ENCODE data around the gene FAM184B. TPM values are rescaled to one million over a fixed set of nuclear protein-coding genes. Genes with fewer than 3 reads are reported as not detected.
"Not testable (repeated sequence)": the region's sequence is repeated elsewhere in the genome, so short reads cannot be mapped to it uniquely, and the experiment has no call there.

The FAM184B gene
- total and polyA plus RNA-seq, 4 donors = 2.3 to 12.3 (median 9.3) TPM

DNA sequence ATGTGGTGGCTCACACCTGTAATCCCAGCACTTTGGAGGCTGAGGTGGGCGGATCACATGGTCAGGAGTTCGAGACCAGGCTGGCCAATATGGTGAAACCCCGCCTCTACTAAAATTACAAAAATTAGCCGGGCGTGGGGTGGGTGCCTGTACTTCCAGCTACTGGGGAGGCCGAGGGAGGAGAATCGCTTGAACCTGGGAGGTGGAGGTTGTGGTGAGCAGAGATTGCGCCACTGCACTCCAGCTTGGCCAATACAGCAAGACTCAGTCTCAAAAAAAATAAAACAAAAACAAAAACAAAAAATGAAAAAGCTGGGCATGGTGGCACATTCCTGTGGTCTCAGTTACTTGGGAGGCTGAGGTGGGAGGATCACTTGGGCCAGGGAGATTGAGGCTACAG is 70.2 kb downstream of the FAM184B start:
- H3K9me3 ChIP-seq (ENCODE audit: control insufficient read depth, insufficient read depth, low read length); H3K27ac ChIP-seq (ENCODE audit: low read depth, low read length); H3K27me3 ChIP-seq (ENCODE audit: control insufficient read depth, insufficient read depth, low read length); H3K4me3 ChIP-seq (ENCODE audit: low read depth, low read length); DNase-seq (ENCODE audit: low read depth in 4 of 6, low spot score in 6 of 6): not testable (repeated sequence)
- Histone ChIP-seq H3K36me3 (ENCODE audit: control insufficient read depth, insufficient read depth, low read length) (peaks cover 10% of the 10 kb centered on the region), H3K4me1 (ENCODE audit: control insufficient read depth, insufficient read depth, low read length) (peaks cover 11% of the 10 kb centered on the region)
- 67% methylated on average over 1 of the region's 8 CpGs for WGBS (ENCODE audit: insufficient coverage)

DNA sequence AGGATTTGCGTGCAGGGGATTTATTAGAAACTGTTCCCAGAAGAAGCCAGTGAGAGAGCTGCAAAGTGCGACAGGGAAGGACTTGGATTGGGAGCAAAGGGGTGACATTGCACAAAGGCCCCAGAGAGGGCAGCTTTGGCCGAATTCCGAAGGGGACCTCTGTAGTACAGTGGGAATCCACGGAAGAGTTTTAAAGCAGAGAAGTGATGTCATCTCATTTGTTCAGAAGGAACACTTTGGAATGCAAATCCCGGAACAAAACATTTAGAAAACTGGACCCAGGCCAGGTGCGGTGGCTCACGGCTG is 71.7 kb downstream of the FAM184B start:
- Histone ChIP-seq H3K4me3 (ENCODE audit: low read depth, low read length) (no peak overlapping the region), H3K36me3 (ENCODE audit: control insufficient read depth, insufficient read depth, low read length) (peaks cover 10% of the 10 kb centered on the region), H3K27me3 (ENCODE audit: control insufficient read depth, insufficient read depth, low read length) (no peaks in the 10 kb centered on the region), H3K9me3 (ENCODE audit: control insufficient read depth, insufficient read depth, low read length) (no peaks in the 10 kb centered on the region), H3K4me1 (ENCODE audit: control insufficient read depth, insufficient read depth, low read length) (peaks cover 11% of the 10 kb centered on the region), H3K27ac (ENCODE audit: low read depth, low read length) (no peak overlapping the region)
- DNase-seq (ENCODE audit: low read depth in 4 of 6, low spot score in 6 of 6) = peak in 1 of 6 donors; percentile 8
- 62% methylated on average over 8 of the region's 8 CpGs for WGBS (ENCODE audit: insufficient coverage)

DNA sequence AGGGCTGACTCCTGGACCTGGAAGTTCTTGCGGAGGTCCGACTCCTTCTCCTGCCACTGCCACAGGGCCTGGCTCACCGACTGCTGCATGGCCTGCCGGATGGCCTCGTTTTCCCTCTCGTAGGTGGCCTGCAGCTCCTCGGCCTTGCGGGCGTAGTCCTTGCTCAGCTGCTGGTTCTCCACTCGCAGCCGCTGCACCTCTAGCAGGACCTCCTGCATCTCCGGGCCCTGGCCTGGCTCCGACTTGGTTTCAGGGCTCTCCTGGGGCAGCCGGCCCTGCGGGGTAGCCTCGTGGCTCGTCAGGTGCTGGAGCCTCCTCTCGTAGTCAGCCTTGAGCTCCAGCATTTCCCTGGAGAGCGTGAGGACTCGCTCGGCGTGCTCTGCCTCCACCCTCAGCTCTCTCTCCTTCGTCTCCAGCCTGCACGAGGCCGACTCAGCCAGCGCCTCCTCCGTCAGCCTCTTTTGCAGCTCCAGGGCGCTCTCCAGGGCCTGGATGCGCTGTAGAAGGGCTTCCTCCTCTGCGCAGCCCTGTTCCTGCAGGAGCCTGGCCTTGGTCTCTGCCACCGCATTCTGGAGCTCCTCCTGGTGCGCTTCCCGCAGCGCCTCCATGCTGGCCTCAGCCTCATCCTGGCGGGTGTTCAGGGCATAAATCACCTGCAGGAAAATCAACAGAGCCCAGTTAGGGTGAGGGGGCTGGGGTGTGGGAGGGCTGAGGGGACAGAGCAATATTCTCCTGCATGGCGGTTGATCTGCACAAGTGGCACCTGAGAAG is 72.2 kb downstream of the FAM184B start:
- H3K4me3 ChIP-seq (ENCODE audit: low read depth, low read length) = no peak overlapping the region
- peaks cover 11% of the 10 kb centered on the region for H3K4me1 ChIP-seq (ENCODE audit: control insufficient read depth, insufficient read depth, low read length)
- H3K9me3 ChIP-seq (ENCODE audit: control insufficient read depth, insufficient read depth, low read length) = no peaks in the 10 kb centered on the region
- H3K27me3 ChIP-seq (ENCODE audit: control insufficient read depth, insufficient read depth, low read length) = no peaks in the 10 kb centered on the region
- no peak for DNase-seq (ENCODE audit: low read depth in 4 of 6, low spot score in 6 of 6)
- 82% methylated on average over 36 of the region's 36 CpGs for WGBS (ENCODE audit: insufficient coverage)
- H3K27ac ChIP-seq (ENCODE audit: low read depth, low read length) = no peak overlapping the region
- H3K36me3 ChIP-seq (ENCODE audit: control insufficient read depth, insufficient read depth, low read length) = peaks cover 10% of the 10 kb centered on the region

DNA sequence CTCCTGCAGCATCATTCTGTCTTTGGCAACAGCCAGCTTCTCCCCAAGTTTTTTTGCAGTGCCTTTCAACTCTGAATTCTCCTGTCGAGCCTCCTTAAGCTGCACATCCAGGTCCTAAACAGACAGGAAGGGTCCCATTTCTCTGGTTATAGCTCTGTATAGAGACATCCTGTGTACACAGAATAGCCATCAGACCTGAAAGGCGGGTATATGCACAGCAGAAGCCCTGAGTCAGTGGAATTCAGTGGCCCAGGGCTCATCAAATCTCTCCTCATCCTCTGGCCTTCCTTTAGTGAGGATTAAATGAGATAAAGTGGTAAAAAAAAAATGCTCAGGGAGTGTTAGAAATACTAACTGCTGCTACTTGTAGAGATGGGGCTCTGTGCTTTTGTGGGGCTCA is 73.8 kb downstream of the FAM184B start:
- Histone ChIP-seq H3K9me3 (ENCODE audit: control insufficient read depth, insufficient read depth, low read length) (no peaks in the 10 kb centered on the region), H3K27ac (ENCODE audit: low read depth, low read length) (no peak overlapping the region), H3K27me3 (ENCODE audit: control insufficient read depth, insufficient read depth, low read length) (no peaks in the 10 kb centered on the region), H3K36me3 (ENCODE audit: control insufficient read depth, insufficient read depth, low read length) (peaks cover 10% of the 10 kb centered on the region), H3K4me3 (ENCODE audit: low read depth, low read length) (no peak overlapping the region), H3K4me1 (ENCODE audit: control insufficient read depth, insufficient read depth, low read length) (peaks cover 11% of the 10 kb centered on the region)
- no CpG with 5 or more reads among the region's 2 CpGs for WGBS (ENCODE audit: insufficient coverage)
- DNase-seq (ENCODE audit: low read depth in 4 of 6, low spot score in 6 of 6) = no peak

DNA sequence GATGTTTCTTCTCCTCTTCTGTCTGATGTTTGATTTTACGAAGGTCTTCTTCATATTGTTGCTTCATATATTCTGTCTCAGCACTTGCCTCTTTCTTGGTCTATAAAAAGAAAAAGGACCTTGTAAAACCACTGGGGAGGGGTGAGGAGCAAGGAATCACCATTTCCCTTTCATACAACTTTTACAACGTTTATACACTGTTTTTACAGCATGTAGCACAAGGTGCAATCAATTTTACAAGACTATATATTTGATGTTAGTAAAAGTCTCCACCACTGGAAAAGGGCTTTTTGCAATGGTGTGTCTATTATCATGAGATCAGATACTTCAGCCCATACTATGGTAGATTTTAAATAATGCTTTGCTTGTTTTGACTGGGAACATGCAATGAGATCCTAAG is 76.3 kb downstream of the FAM184B start:
- Histone ChIP-seq H3K4me1 (ENCODE audit: control insufficient read depth, insufficient read depth, low read length) (peaks cover 11% of the 10 kb centered on the region), H3K36me3 (ENCODE audit: control insufficient read depth, insufficient read depth, low read length) (peaks cover 10% of the 10 kb centered on the region), H3K4me3 (ENCODE audit: low read depth, low read length) (no peak overlapping the region), H3K27me3 (ENCODE audit: control insufficient read depth, insufficient read depth, low read length) (no peaks in the 10 kb centered on the region), H3K9me3 (ENCODE audit: control insufficient read depth, insufficient read depth, low read length) (no peaks in the 10 kb centered on the region), H3K27ac (ENCODE audit: low read depth, low read length) (no peak overlapping the region)
- DNase-seq (ENCODE audit: low read depth in 4 of 6, low spot score in 6 of 6) = no peak
- WGBS (ENCODE audit: insufficient coverage) = no CpG with 5 or more reads among the region's 2 CpGs

DNA sequence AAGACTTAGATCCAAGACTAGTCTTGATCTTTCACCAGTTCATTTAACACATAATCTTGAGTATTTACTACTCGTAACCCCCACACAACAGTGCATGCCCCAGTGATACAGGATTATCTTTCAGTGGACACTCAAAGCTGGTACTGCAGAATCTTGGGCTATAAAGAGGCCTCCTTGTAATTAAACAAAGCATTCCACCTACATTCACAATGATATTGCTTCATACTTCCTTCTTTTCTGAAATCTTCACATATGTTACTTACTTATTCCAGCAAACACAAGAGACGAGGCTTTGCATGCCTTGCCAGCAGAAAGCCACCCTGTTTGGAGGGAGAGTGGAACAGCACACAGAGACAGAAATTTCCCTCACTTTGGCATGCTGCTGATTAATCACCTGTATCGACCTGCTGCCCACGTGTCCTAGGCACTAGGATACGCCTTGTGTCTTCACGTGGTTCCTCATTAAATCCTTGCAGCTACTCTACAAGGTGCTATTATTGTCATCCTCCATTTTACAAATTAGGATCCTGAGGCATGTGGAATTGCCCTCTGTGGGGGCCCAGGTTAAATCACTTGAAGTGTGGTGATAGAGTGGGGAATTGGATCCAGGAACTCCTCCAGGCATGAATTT is 77.3 kb downstream of the FAM184B start:
- Histone ChIP-seq H3K4me1 (ENCODE audit: control insufficient read depth, insufficient read depth, low read length) (peaks cover 4% of the 10 kb centered on the region), H3K4me3 (ENCODE audit: low read depth, low read length) (no peak overlapping the region), H3K9me3 (ENCODE audit: control insufficient read depth, insufficient read depth, low read length) (no peaks in the 10 kb centered on the region), H3K36me3 (ENCODE audit: control insufficient read depth, insufficient read depth, low read length) (peaks cover 7% of the 10 kb centered on the region), H3K27me3 (ENCODE audit: control insufficient read depth, insufficient read depth, low read length) (no peaks in the 10 kb centered on the region), H3K27ac (ENCODE audit: low read depth, low read length) (no peak overlapping the region)
- WGBS (ENCODE audit: insufficient coverage) = 79% methylated on average over 6 of the region's 6 CpGs
- peak in 1 of 6 donors; percentile 25 for DNase-seq (ENCODE audit: low read depth in 4 of 6, low spot score in 6 of 6)

DNA sequence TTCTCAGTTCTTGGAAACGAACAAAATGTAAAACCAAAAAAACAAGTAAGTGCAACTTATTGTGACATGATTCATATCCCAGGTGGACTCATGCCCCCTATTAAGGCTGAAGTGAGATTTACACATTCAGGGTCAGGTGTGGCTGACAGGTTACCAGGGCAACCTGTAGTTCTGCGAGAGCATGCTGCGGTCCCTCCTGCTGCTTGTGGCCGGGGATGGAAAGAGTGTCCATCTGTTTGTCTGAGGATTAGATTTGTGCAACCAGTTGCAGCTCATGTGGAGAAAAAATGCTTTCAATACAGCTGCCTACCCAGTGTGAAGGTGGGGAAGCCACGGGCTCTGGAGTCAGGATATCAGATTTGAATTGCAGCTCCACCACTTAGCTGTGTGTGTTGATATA is 78.8 kb downstream of the FAM184B start:
- H3K27me3 ChIP-seq (ENCODE audit: control insufficient read depth, insufficient read depth, low read length) = no peaks in the 10 kb centered on the region
- no peak overlapping the region for H3K4me3 ChIP-seq (ENCODE audit: low read depth, low read length)
- DNase-seq (ENCODE audit: low read depth in 4 of 6, low spot score in 6 of 6) = peak in 2 of 6 donors; percentile 13 to 25
- H3K36me3 ChIP-seq (ENCODE audit: control insufficient read depth, insufficient read depth, low read length) = no peaks in the 10 kb centered on the region
- no peaks in the 10 kb centered on the region for H3K9me3 ChIP-seq (ENCODE audit: control insufficient read depth, insufficient read depth, low read length)
- H3K27ac ChIP-seq (ENCODE audit: low read depth, low read length) = no peak overlapping the region
- 33% methylated on average over 4 of the region's 5 CpGs for WGBS (ENCODE audit: insufficient coverage)
- no peaks in the 10 kb centered on the region for H3K4me1 ChIP-seq (ENCODE audit: control insufficient read depth, insufficient read depth, low read length)

DNA sequence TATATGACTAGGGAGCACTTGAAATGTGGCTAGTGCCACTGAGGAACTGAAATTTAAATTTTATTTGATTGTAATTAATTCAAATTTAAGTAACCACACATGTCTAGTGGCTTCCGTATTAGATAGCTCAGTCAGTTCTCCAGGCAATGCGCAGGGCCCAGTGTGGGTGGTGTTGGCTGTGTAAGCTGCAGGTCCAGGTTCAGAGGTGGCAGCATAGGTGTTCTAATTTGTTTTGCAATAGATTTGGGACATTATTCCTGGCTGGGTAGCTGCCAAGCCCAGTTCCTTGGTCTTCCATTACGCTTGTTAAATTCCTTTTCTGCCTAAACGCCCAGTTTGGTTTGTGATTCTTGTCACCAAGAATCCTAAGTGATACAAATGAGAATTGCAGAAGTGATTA is 79.5 kb downstream of the FAM184B start:
- H3K36me3 ChIP-seq (ENCODE audit: control insufficient read depth, insufficient read depth, low read length) = no peaks in the 10 kb centered on the region
- WGBS (ENCODE audit: insufficient coverage) = 73% methylated on average over 3 of the region's 4 CpGs
- H3K4me1 ChIP-seq (ENCODE audit: control insufficient read depth, insufficient read depth, low read length) = no peaks in the 10 kb centered on the region
- no peak overlapping the region for H3K27ac ChIP-seq (ENCODE audit: low read depth, low read length)
- no peaks in the 10 kb centered on the region for H3K27me3 ChIP-seq (ENCODE audit: control insufficient read depth, insufficient read depth, low read length)
- no peaks in the 10 kb centered on the region for H3K9me3 ChIP-seq (ENCODE audit: control insufficient read depth, insufficient read depth, low read length)
- H3K4me3 ChIP-seq (ENCODE audit: low read depth, low read length) = no peak overlapping the region
- DNase-seq (ENCODE audit: low read depth in 4 of 6, low spot score in 6 of 6) = no peak

DNA sequence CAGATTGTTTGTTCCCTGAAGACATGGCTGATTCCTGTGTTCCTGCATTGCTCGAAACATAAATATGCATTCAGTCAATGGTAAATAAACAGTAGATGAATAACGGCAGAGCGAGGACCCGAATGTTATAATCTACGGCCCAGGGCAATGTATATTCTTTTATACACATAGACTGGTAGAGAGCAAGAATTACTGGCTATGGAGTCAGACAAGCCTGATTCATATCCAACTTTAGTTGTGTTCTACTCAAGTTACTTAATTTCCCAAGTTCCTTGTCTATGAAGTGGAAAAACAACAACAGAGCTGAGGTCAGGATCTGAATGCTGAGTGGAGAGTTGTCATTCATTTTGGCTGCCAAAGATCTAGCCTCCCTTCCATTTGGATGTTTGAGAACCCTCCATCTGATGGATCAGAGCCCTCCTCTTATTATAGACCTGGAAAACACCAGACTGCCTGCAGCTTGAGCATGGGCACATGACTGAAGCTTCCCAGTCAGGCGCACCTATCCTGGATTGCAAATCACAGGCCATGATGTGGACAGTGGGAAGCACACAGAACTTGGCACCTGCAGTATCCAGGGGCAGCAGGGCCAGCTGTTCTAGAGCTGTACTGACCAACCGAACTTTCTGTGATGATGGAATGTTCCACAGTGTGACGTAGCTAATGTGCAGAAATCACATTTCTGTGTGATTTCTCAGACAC is 80.1 kb downstream of the FAM184B start:
- Histone ChIP-seq H3K4me3 (ENCODE audit: low read depth, low read length) (no peak overlapping the region), H3K36me3 (ENCODE audit: control insufficient read depth, insufficient read depth, low read length) (no peaks in the 10 kb centered on the region), H3K27me3 (ENCODE audit: control insufficient read depth, insufficient read depth, low read length) (no peaks in the 10 kb centered on the region), H3K9me3 (ENCODE audit: control insufficient read depth, insufficient read depth, low read length) (no peaks in the 10 kb centered on the region), H3K27ac (ENCODE audit: low read depth, low read length) (no peak overlapping the region), H3K4me1 (ENCODE audit: control insufficient read depth, insufficient read depth, low read length) (no peaks in the 10 kb centered on the region)
- DNase-seq (ENCODE audit: low read depth in 4 of 6, low spot score in 6 of 6) = no peak
- 94% methylated on average over 3 of the region's 8 CpGs for WGBS (ENCODE audit: insufficient coverage)
